ENCODE data around the gene ZBTB20. TPM values are rescaled to one million over a fixed set of nuclear protein-coding genes. Genes with fewer than 3 reads are reported as not detected.

The ZBTB20 gene
- total and polyA plus RNA-seq, 7 donors, result 0.40 to 74.9 (median 41.7) TPM

DNA sequence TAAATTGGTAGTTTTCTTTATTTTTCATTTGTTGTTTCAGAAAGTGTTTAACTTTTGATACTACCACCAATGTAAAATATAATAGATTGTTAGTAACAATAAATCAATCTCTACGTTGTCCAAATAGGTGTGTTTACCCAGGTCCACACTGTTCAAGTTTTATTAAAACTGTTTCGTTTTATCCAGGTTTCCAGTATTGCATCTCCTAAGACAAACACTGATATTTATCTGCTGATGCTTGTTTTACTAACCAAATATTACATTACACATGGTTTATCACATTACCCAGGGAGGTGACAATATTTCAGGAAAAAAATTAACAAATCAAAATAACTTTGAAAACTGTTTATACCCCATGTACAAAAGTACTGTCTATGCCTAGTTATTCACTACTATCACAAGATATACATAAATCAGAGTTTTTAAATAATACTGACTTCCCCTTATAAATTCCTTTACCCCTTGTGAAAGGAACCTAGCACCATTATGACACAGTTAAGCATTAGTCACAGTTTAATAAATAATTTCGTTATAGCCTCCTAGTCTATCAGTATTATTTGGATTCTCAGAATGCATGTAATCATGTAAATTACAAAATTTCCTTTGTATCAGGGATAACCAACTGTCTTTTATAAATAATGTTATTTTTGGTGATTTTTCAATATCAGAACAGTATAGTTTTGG is 205.3 kb downstream of the ZBTB20 start:
- intact Hi-C loops (cut with DNase I), result no loop called here
- H3K27me3 ChIP-seq (ENCODE audit: insufficient read depth in 3 of 3, low read length in 2 of 3), result no peaks in the 10 kb centered on the region
- H3K4me1 ChIP-seq, result no peaks in the 10 kb centered on the region
- TF ChIP-seq CTCF (IDR thresholded peaks at IDR 0.05), result no peak
- no peak overlapping the region for H3K27ac ChIP-seq
- DNase-seq (no peak), ATAC-seq (no peak)
- H3K36me3 ChIP-seq (ENCODE audit: insufficient read depth in 1 of 2, low read depth in 1 of 2), result no peaks in the 10 kb centered on the region
- H3K9me3 ChIP-seq, result no peaks in the 10 kb centered on the region
- H3K4me3 ChIP-seq, result no peak overlapping the region
- WGBS, 3 donors, result 90 to 91% (median 90%) methylated on average over 3 of the region's 3 CpGs

DNA sequence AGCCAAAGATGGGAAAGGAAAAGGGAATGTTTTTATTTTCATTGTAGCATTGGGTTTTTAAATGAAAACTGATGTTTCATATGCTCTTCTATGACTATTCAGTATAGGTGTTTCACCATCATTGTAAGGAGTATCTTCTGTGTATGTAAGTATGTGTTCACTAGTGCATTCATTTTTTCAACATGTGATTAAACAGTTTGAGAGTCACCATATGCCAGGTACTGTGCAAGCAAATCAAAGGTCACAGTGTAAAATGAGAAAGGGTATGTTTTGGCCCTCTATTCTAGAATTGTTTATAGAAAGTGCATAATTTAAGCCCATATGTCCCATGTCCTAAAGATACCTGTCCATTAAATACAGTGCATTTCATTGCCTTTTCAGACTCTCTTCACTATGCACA is 207.2 kb downstream of the ZBTB20 start:
- intact Hi-C loops (cut with DNase I), result no loop called here
- TF ChIP-seq CTCF (IDR thresholded peaks at IDR 0.05), result no peak

GRCh38 chr3:114933407-114933806 is 213.7 kb downstream of the ZBTB20 start:
- TF ChIP-seq CTCF (IDR thresholded peaks at IDR 0.05), result no peak
- ATAC-seq (no peak), DNase-seq (no peak)
- H3K9me3 ChIP-seq, result no peaks in the 10 kb centered on the region
- intact Hi-C loops (cut with DNase I), result no loop called here
- no peak overlapping the region for H3K27ac ChIP-seq
- H3K36me3 ChIP-seq (ENCODE audit: insufficient read depth in 1 of 2, low read depth in 1 of 2), result no peaks in the 10 kb centered on the region
- no peaks in the 10 kb centered on the region for H3K27me3 ChIP-seq (ENCODE audit: insufficient read depth in 3 of 3, low read length in 2 of 3)
- H3K4me3 ChIP-seq, result no peak overlapping the region
- WGBS, 3 donors, result 97 to 100% (median 100%) methylated on average over 1 of the region's 1 CpG
- no peaks in the 10 kb centered on the region for H3K4me1 ChIP-seq

More for the DNA sequence above, 207.2 kb downstream of the ZBTB20 start:
- H3K4me1 ChIP-seq, result no peaks in the 10 kb centered on the region
- no peak overlapping the region for H3K27ac ChIP-seq
- ATAC-seq, result no peak
- H3K36me3 ChIP-seq (ENCODE audit: insufficient read depth in 1 of 2, low read depth in 1 of 2), result no peaks in the 10 kb centered on the region
- no peak overlapping the region for H3K4me3 ChIP-seq
- DNase-seq, result no peak
- no peaks in the 10 kb centered on the region for H3K9me3 ChIP-seq
- no peaks in the 10 kb centered on the region for H3K27me3 ChIP-seq (ENCODE audit: insufficient read depth in 3 of 3, low read length in 2 of 3)

DNA sequence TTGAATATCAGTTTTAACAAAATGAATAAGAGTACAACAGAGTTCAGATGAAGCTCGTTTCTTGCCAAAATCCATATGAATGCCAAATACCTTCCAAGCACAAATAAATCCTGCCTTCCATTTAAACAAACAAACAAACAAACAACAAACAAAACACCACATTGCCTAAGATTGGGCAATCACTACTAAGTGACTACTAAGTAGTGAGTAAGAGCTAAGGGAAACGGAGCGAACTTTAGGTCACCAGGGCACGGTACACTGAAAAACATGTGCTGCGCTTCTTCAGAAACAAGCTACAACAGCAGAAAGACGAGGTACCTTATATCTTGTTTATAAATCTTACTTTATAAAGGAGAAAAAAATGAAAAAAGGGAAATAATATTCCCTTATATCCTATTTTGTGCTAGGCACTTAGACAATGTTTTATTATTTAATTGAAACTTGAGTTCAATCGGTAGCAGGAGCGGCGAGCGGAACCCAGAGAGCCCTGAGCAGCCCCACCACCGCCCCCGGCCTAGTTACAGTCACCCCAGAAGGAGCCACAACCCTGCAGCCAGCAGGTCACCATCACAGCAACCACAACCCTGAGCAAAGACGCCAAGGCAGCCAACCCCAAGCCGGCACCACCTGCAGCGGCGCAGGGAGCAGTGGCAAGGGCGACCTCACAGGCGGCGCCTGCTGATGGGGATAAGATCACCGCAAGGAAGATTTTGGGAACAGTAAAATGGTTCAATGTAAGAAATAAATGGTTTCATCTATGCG is 216.9 kb downstream of the ZBTB20 start:
- Histone ChIP-seq H3K4me1 (no peaks in the 10 kb centered on the region), H3K9me3 (no peaks in the 10 kb centered on the region), H3K36me3 (ENCODE audit: insufficient read depth in 1 of 2, low read depth in 1 of 2) (no peaks in the 10 kb centered on the region), H3K27ac (no peak overlapping the region), H3K4me3 (no peak overlapping the region), H3K27me3 (ENCODE audit: insufficient read depth in 3 of 3, low read length in 2 of 3) (no peaks in the 10 kb centered on the region)
- intact Hi-C loops (cut with DNase I), result no loop called here
- ATAC-seq (no peak), DNase-seq (no peak)
- no peak for TF ChIP-seq CTCF (IDR thresholded peaks at IDR 0.05)
- WGBS, 3 donors, result 95 to 98% (median 97%) methylated on average over 21 of the region's 21 CpGs

Data from psoas muscle (tissue), 8 donors.